C4-2B (cell line): Measurements from ENCODE around the gene HGS.

Source experiments
- CTCF ChIP-seq: fragments of 450-650 bp; conservative IDR thresholded peaks from 2 replicates; pipeline ENCODE4 v1.5.1; 2017; ENCODE audit warnings: mild to moderate bottlenecking
- ZFX ChIP-seq: fragments of 450-650 bp; IDR thresholded peaks from 2 replicates; pipeline ENCODE4 v1.6.1; 2017

GRCh38 chr17:81717766-81718089, 33.9 kb downstream of the HGS start:
- TF ChIP-seq CTCF: no peak
- no peak for TF ChIP-seq ZFX
